Urinary bladder (tissue), 4 donors: Measurements from ENCODE around the gene ETV4. TPM values are rescaled to one million over a fixed set of nuclear protein-coding genes. Genes with fewer than 3 reads are reported as not detected.
"Not testable (repeated sequence)": the region's sequence is repeated elsewhere in the genome, so short reads cannot be mapped to it uniquely, and the experiment has no call there.

Source experiments
- DNase-seq: peaks from one replicate; pipeline ENCODE4 v3.0.0-alpha.2; 2015; ENCODE audit errors: extremely low spot score
- H3K27ac ChIP-seq: one replicate; pipeline ENCODE4 v1.5.1; 2013; ENCODE audit warnings: low read depth, mild to moderate bottlenecking, moderate library complexity
- H3K36me3 ChIP-seq: one replicate; pipeline ENCODE4 v1.6.1; 2013; ENCODE audit warnings: mild to moderate bottlenecking, moderate library complexity; ENCODE audit not compliant: insufficient read depth
- H3K4me1 ChIP-seq: one replicate; pipeline ENCODE4 v1.6.1; 2013; ENCODE audit warnings: mild to moderate bottlenecking, moderate library complexity; ENCODE audit not compliant: insufficient read depth
- H3K4me3 ChIP-seq: one replicate; pipeline ENCODE4 v1.5.1; 2013; ENCODE audit warnings: low read depth, low read length
- WGBS: extraction: QIAGEN DNeasy Blood & Tissue Kit; methylation state at CpG from one replicate; pipeline ENCODE4 v1.1.7; 2013; 5-methylcytosine and 5-hydroxymethylcytosine counted together
- polyA plus RNA-seq: library from polyadenylated mRNA; stranded (reverse); fragments of 200-250 nt; gene quantifications from one replicate; pipeline ENCODE4 v1.2.3, GENCODE V29; 2013
- total RNA-seq: library from RNA; depleted of rRNA; stranded (reverse); fragments of >200 nt; gene quantifications from one replicate; pipeline ENCODE4 v1.2.3, GENCODE V29; 2014
- donor health status: healthy with polysubstance abuse.
- donor health status: healthy.

The ETV4 gene
- total and polyA plus RNA-seq, 2 donors, result 0.95 to 1.2 TPM

- H3K36me3 ChIP-seq, result peaks cover 2% of the 10 kb centered on the region
- H3K4me3 ChIP-seq, result no peak overlapping the region
- no peak overlapping the region for H3K27ac ChIP-seq
- WGBS, result 50% methylated on average over 6 of the region's 6 CpGs
- peaks cover 2% of the 10 kb centered on the region for H3K4me1 ChIP-seq
- no peak for DNase-seq
Observed at GRCh38 chr17:43529947-43530287, 16.2 kb downstream of the ETV4 start.

DNA sequence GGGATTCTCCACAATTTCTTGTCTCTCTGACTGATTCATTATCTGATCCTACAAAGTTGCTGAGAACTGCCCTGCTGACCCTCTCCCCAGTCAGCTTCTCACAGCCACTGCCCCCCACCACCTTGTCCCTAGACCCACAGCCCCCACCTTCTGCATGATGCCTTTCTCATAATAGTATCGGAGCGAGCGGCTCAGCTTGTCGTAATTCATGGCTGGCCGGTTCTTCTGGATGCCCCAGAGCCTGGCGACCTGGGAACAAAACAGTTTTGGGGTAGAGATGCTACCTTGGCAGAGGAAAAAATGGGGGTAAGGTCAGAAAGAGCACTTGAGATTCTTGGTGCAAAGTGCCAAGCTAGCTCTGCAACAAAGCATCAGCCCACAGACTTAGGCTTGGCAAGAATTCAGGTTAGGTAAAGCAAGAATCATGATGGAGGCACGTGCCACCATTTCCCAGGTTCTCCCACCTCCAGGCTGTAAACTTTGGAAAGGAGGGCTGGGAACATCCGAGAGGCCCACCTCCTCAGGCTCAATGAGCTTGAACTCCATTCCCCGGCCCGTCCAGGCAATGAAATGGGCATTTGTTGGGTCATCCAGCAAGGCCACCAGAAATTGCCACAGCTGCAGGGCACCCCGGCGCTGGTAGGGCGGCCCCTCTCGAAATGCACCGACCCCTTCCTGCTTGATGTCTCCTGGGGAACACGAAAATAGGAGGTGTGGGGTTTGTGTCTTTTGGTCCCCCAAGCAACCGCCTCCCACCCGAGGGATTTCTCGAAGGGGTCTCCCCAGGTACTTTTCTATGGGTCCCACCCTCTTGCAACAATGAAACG, 16.9 kb downstream of the ETV4 start:
- H3K4me1 ChIP-seq, result peaks cover 2% of the 10 kb centered on the region
- 92% methylated on average over 20 of the region's 20 CpGs for WGBS
- no peak for DNase-seq
- peaks cover 2% of the 10 kb centered on the region for H3K36me3 ChIP-seq
- H3K27ac ChIP-seq, result no peak overlapping the region
- no peak overlapping the region for H3K4me3 ChIP-seq

GRCh38 chr17:43528319-43528987, 17.7 kb downstream of the ETV4 start:
- 79% methylated on average over 13 of the region's 13 CpGs for WGBS
- H3K4me3 ChIP-seq, result no peak overlapping the region
- H3K4me1 ChIP-seq, result peaks cover 2% of the 10 kb centered on the region
- no peak overlapping the region for H3K27ac ChIP-seq
- DNase-seq, result no peak
- peaks cover 2% of the 10 kb centered on the region for H3K36me3 ChIP-seq

- no peak overlapping the region for H3K4me3 ChIP-seq
- no peak overlapping the region for H3K27ac ChIP-seq
- no peak for DNase-seq
- H3K4me1 ChIP-seq, result peaks cover 2% of the 10 kb centered on the region
- peaks cover 2% of the 10 kb centered on the region for H3K36me3 ChIP-seq
- WGBS, result 84% methylated on average over 7 of the region's 7 CpGs
Observed at GRCh38 chr17:43526886-43527648, 19.1 kb downstream of the ETV4 start.

DNA sequence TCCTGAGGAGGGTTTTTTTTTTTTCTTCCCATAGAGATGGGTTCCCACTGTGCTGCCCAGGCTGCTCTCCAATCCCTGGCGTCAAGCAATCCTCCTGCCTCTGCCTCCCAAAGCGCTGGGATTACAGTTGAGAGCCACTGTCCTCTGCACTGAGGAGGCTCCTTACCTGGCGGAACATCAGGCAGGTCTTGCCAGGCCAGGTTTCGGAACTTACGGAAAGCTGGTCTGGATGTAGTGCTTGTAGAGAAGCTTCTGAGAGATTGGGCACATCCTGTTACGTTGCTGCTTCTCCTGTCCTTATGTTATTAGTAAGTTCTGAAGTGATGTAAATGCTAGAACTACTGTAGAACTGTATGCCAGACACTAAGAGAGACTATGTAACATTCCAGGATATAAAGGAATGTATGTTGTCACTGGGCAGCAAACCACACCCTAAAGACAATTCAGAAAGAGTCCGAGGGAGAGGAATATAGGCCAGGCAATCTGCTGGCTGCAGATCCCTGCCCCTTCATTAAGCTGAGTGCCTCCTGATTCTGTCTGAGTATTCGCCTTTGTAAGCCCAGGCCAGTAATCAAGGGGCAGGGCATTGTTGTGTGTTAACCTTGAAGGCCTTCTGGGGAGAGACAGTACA, 21.1 kb downstream of the ETV4 start:
- DNase-seq, result no peak
- no peak overlapping the region for H3K27ac ChIP-seq
- no peak overlapping the region for H3K4me3 ChIP-seq
- WGBS, result 91% methylated on average over 8 of the region's 8 CpGs
- H3K4me1 ChIP-seq, result peaks cover 2% of the 10 kb centered on the region
- peaks cover 3% of the 10 kb centered on the region for H3K36me3 ChIP-seq

GRCh38 chr17:43521389-43521788, 24.8 kb downstream of the ETV4 start:
- 98% methylated on average over 4 of the region's 4 CpGs for WGBS
- H3K36me3 ChIP-seq, result peaks cover 11% of the 10 kb centered on the region
- no peak overlapping the region for H3K4me3 ChIP-seq
- H3K4me1 ChIP-seq, result no peaks in the 10 kb centered on the region
- no peak for DNase-seq
- H3K27ac ChIP-seq, result no peak overlapping the region

DNA sequence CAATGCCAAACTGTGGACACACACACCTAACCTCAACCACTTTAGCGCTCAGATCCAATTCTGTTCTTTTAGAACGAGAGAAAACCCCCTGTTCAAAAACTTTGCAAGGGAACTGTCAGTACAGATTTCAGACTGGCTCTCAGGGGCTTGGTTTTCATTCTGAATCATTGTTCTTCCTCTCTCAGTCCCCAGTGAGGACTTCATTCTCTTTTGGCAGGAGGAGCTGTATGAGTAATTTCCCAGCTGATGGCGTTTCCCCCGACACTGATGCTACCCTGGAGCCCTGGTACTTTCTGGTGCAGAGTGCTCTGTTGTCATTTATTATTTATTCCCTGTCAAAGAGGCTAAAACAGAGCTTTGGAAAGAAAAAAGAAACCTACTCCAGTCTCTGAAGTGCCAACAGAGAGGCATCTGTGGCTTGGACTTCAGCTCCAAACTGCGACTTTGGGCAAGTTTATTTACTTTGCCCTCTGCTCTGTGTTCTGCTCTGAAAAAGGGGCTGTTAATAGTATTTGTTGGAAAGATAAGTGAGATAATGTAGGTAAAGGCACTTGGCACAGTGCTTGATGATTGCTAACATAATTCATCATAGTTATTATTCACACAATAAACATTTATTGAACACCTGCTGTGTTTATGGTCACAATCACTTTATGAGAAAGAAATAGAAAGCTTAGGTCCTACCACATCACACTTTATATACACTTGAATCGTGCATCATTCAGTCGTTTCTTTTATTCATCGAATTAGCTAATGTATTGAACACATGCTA, 28.3 kb downstream of the ETV4 start:
- no peak for DNase-seq
- Histone ChIP-seq H3K4me3 (no peak overlapping the region), H3K27ac (no peak overlapping the region), H3K36me3 (peaks cover 9% of the 10 kb centered on the region), H3K4me1 (no peaks in the 10 kb centered on the region)
- whole genome bisulfite sequencing, result 81% methylated on average over 8 of the region's 8 CpGs

- Histone ChIP-seq H3K4me1 (no peaks in the 10 kb centered on the region), H3K36me3 (peaks cover 9% of the 10 kb centered on the region), H3K27ac (no peak overlapping the region), H3K4me3 (no peak overlapping the region)
- no peak for DNase-seq
- WGBS, result 77% methylated on average over 6 of the region's 6 CpGs
Observed at GRCh38 chr17:43517161-43517560, 29.0 kb downstream of the ETV4 start.

GRCh38 chr17:43515656-43516055, 30.5 kb downstream of the ETV4 start:
- WGBS, result 96% methylated on average over 1 of the region's 1 CpG
- no peak for DNase-seq
- no peaks in the 10 kb centered on the region for H3K4me1 ChIP-seq
- H3K27ac ChIP-seq, result no peak overlapping the region
- H3K4me3 ChIP-seq, result no peak overlapping the region
- H3K36me3 ChIP-seq, result peaks cover 9% of the 10 kb centered on the region

GRCh38 chr17:43511199-43511598, 34.9 kb downstream of the ETV4 start:
- WGBS, result 89% methylated on average over 3 of the region's 3 CpGs
- not testable (repeated sequence) for H3K4me3 ChIP-seq, H3K27ac ChIP-seq, DNase-seq, H3K4me1 ChIP-seq, H3K36me3 ChIP-seq

- WGBS, result 97% methylated on average over 7 of the region's 7 CpGs
- not testable (repeated sequence) for H3K4me1 ChIP-seq, H3K36me3 ChIP-seq, DNase-seq, H3K27ac ChIP-seq, H3K4me3 ChIP-seq
Observed at GRCh38 chr17:43509440-43509839, 36.7 kb downstream of the ETV4 start.

DNA sequence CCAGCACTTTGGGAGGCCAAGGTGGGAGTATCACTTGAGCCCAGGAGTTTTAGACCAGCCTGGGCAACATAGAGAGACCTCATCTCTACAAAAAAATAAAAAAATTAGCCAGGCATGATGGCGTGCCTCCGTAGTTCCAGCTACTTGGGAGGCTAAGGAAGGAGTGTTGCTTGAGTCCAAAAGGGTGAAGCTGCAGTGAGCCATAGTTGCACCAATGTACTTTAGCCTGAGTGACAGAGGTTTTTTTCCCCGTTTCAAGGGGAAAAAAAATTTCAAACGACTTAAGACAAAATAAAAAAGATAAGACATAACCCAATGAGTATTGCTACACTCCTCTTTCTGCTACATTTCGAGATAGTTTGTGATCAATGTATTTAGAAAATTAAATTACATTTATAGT, 55.5 kb downstream of the ETV4 start:
- DNase-seq, result no peak

More for the DNA sequence above, 55.5 kb downstream of the ETV4 start:
- Histone ChIP-seq H3K4me3 (no peak overlapping the region), H3K36me3 (peaks cover 11% of the 10 kb centered on the region), H3K4me1 (no peaks in the 10 kb centered on the region), H3K27ac (no peak overlapping the region)
- WGBS, result 86% methylated on average over 5 of the region's 5 CpGs
